Measurements from ENCODE around the gene SYTL3.

DNA sequence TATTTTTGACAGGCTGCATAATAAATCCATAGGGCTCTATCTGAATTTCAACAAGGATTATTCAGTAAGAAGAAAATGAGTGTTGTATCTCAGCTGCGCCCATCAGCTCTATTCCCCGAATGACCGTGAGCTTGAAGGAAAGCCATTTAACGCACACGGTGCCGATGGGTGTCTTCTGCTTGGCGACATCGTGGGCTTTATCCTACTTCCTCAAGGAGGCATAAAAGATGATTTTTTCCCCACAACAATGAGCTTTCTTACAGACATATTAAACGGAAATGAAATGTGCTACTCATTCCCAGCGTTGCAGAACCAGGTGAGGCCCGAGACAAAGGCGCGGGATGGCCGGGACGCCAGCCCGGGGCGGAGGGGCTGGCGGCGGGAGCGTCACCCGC is 6.0 kb upstream of the SYTL3 start:
- TF ChIP-seq, protein P1, sequence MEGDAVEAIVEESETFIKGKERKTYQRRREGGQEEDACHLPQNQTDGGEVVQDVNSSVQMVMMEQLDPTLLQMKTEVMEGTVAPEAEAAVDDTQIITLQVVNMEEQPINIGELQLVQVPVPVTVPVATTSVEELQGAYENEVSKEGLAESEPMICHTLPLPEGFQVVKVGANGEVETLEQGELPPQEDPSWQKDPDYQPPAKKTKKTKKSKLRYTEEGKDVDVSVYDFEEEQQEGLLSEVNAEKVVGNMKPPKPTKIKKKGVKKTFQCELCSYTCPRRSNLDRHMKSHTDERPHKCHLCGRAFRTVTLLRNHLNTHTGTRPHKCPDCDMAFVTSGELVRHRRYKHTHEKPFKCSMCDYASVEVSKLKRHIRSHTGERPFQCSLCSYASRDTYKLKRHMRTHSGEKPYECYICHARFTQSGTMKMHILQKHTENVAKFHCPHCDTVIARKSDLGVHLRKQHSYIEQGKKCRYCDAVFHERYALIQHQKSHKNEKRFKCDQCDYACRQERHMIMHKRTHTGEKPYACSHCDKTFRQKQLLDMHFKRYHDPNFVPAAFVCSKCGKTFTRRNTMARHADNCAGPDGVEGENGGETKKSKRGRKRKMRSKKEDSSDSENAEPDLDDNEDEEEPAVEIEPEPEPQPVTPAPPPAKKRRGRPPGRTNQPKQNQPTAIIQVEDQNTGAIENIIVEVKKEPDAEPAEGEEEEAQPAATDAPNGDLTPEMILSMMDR (IDR thresholded peaks at IDR 0.05) = no peak
- TF ChIP-seq POLR2A (IDR thresholded peaks at IDR 0.05) = no peak

All from Peyer's patch (tissue), 4 donors.